Activated CD8-positive, alpha-beta memory T cell treated with anti-CD3 and anti-CD28 coated beads, Interleukin-2, amount 10 ng/mL, durations not matched to agents 7 days and 5 days (primary cell): ENCODE data around the gene TMEM54. TPM values are rescaled to one million over a fixed set of nuclear protein-coding genes. Genes with fewer than 3 reads are reported as not detected.
"Not testable (repeated sequence)": the region's sequence is repeated elsewhere in the genome, so short reads cannot be mapped to it uniquely, and the experiment has no call there.

Experiments
- ATAC-seq: fragments of 150-1000 bp; cut with Tn5 transposase; one replicate; pipeline ENCODE4 v1.10.0; 2021; ENCODE audit warnings: moderate library complexity
- CTCF ChIA-PET: fragments of 350-600 bp; sonication (Branson Sonifier 250); formaldehyde crosslinking; loops from one replicate; lab custom pipeline; 2021; ENCODE audit warnings: antibody characterized with exemption; lab: Charles Lee
- DNase-seq: peaks from one replicate; pipeline ENCODE4 v3.0.0-alpha.2; 2020
- H3K27ac Mint-ChIP-seq: one replicate; pipeline ENCODE4 v1.8.0; 2021; ENCODE audit warnings: mild to moderate bottlenecking, mixed read lengths
- H3K27me3 Mint-ChIP-seq: one replicate; pipeline ENCODE4 v1.8.0; 2021; ENCODE audit warnings: mixed read lengths
- H3K36me3 Mint-ChIP-seq: one replicate; pipeline ENCODE4 v1.8.0; 2021; ENCODE audit warnings: mild to moderate bottlenecking, mixed read lengths
- H3K4me1 Mint-ChIP-seq: one replicate; pipeline ENCODE4 v1.8.0; 2021; ENCODE audit warnings: mixed read lengths
- H3K4me3 Mint-ChIP-seq: one replicate; pipeline ENCODE4 v1.8.0; 2021; ENCODE audit warnings: mild to moderate bottlenecking, moderate library complexity, mixed read lengths
- H3K9me3 Mint-ChIP-seq: one replicate; pipeline ENCODE4 v1.8.0; 2022; ENCODE audit warnings: low read depth, mixed read lengths
- total RNA-seq, 2 experiments: library from RNA; stranded (reverse); gene quantifications; one replicate each; pipeline ENCODE4 v1.2.3, GENCODE V29; 2021

Gene TMEM54
- total RNA-seq, 2 experiments from 2014 or later: not detected

DNA sequence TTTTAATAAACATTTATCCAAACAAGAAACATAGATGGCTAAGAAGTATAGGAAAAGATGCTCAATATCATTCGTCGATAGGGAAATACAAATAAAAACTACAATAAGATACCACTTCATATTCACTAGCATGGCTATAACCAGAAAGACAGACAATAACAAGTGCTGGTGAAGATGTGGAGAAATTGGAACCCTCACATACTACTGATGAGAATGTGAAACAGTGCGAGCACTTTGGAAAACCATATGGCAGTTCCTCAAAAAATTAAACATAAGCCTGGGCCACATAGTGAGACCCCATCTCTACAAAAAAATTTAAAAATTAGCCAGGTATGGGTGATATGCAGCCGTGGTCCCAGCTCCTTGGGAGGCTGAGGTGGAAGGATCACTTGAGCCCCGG lies 9.1 kb upstream of the TMEM54 start:
- DNase-seq (no peak), ATAC-seq (no peak)
- Mint-ChIP-seq H3K27me3 (peaks cover 25% of the 10 kb centered on the region), H3K4me1 (no peaks in the 10 kb centered on the region), H3K4me3 (no peak overlapping the region), H3K27ac (no peak overlapping the region), H3K9me3 (no peaks in the 10 kb centered on the region), H3K36me3 (no peaks in the 10 kb centered on the region)
- CTCF ChIA-PET: interaction anchor here (0.8 to 3.1 kb wide), 3 partner anchors 17 to 34 kb away, joined by 3 to 12 read pairs (median 3); no protein-coding TSS in a partner anchor

GRCh38 chr1:32907435-32907834 lies 6.2 kb upstream of the TMEM54 start:
- no peak for ATAC-seq
- CTCF ChIA-PET: interaction anchor here (3.1 kb wide), 1 partner anchor 14 kb away, joined by 12 read pairs; no protein-coding TSS in a partner anchor
- no peaks in the 10 kb centered on the region for H3K9me3 Mint-ChIP-seq
- no peaks in the 10 kb centered on the region for H3K36me3 Mint-ChIP-seq
- H3K4me1 Mint-ChIP-seq: no peaks in the 10 kb centered on the region
- H3K27ac Mint-ChIP-seq: no peak overlapping the region
- no peak for DNase-seq
- H3K27me3 Mint-ChIP-seq: peaks cover 34% of the 10 kb centered on the region
- no peak overlapping the region for H3K4me3 Mint-ChIP-seq

DNA sequence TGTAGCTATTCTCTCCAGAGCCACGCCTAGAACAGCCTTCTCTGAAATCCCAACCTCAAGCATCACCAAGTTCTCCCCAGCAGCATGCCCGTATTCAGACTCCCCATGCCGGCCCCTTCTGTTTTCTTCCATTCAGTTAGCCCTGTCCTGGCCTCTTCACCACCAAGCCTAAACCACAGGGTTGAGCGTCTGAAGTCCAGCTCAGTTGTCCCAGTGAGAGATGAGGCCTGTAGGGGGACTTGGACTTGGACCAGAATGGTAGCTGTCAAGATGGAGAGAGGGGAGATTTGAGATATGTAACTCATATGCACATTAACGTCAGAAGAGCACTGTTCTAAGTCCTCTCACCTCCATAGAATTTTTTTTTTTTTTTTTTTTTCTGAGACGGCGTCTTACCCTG lies 5.5 kb upstream of the TMEM54 start:
- peaks cover 41% of the 10 kb centered on the region for H3K27me3 Mint-ChIP-seq
- ATAC-seq: no peak
- H3K27ac Mint-ChIP-seq: no peak overlapping the region
- DNase-seq: no peak
- H3K4me3 Mint-ChIP-seq: no peak overlapping the region
- H3K9me3 Mint-ChIP-seq: no peaks in the 10 kb centered on the region
- no peaks in the 10 kb centered on the region for H3K36me3 Mint-ChIP-seq
- peaks cover 3% of the 10 kb centered on the region for H3K4me1 Mint-ChIP-seq
- CTCF ChIA-PET: no interaction called here

GRCh38 chr1:32905588-32905987 lies 4.4 kb upstream of the TMEM54 start:
- H3K27ac Mint-ChIP-seq, ATAC-seq, H3K9me3 Mint-ChIP-seq, CTCF ChIA-PET, H3K4me1 Mint-ChIP-seq, DNase-seq, H3K36me3 Mint-ChIP-seq, H3K4me3 Mint-ChIP-seq: not testable (repeated sequence)
- H3K27me3 Mint-ChIP-seq: peaks cover 48% of the 10 kb centered on the region

DNA sequence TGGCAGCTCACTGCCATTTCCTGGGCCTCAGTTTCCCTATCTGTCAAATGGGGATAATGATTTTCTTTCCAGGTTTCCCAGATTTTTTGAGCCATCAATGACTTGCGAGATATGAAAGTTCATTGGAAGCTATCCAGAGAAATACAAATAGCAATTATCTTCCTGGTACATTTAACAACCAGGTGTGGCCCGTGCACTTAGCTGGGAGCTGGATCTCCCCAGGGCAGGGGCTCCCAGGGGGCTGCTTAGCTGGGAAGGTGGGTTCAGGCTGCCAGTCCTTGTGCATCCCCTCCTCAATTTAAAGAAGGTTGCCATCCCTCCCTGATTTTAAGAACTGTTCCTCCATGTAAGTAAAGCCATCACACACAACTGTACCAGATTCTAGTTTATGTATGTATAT lies 3.6 kb upstream of the TMEM54 start:
- Mint-ChIP-seq H3K4me3 (no peak overlapping the region), H3K4me1 (peaks cover 8% of the 10 kb centered on the region), H3K27ac (no peak overlapping the region), H3K27me3 (peaks cover 55% of the 10 kb centered on the region), H3K36me3 (no peaks in the 10 kb centered on the region), H3K9me3 (no peaks in the 10 kb centered on the region)
- no peak for ATAC-seq
- CTCF ChIA-PET: interaction anchor here (0.9 to 1.8 kb wide), 2 partner anchors 12 to 132 kb away, joined by 3 to 11 read pairs; no protein-coding TSS in a partner anchor
- DNase-seq: no peak

- no peak overlapping the region for H3K27ac Mint-ChIP-seq
- CTCF ChIA-PET: interaction anchor here (0.9 to 1.8 kb wide), 2 partner anchors 11 to 131 kb away, joined by 3 to 11 read pairs; no protein-coding TSS in a partner anchor
- no peaks in the 10 kb centered on the region for H3K9me3 Mint-ChIP-seq
- ATAC-seq (no peak), DNase-seq (no peak)
- H3K4me1 Mint-ChIP-seq: peaks cover 8% of the 10 kb centered on the region
- no peak overlapping the region for H3K4me3 Mint-ChIP-seq
- H3K27me3 Mint-ChIP-seq: peaks cover 57% of the 10 kb centered on the region
- H3K36me3 Mint-ChIP-seq: no peaks in the 10 kb centered on the region
Observed at GRCh38 chr1:32903991-32904785, 3.0 kb upstream of the TMEM54 start.

- DNase-seq: no peak
- Mint-ChIP-seq H3K4me1 (peaks cover 8% of the 10 kb centered on the region), H3K4me3 (no peak overlapping the region), H3K9me3 (no peaks in the 10 kb centered on the region), H3K27ac (no peak overlapping the region), H3K36me3 (no peaks in the 10 kb centered on the region), H3K27me3 (peaks cover 57% of the 10 kb centered on the region)
- CTCF ChIA-PET: interaction anchor here (0.6 kb wide), 1 partner anchor 176 kb away, joined by 3 read pairs; no protein-coding TSS in a partner anchor
- ATAC-seq: no peak
Observed at GRCh38 chr1:32902535-32902920, 1.3 kb upstream of the TMEM54 start.

- Mint-ChIP-seq H3K4me3 (peak overlapping the region; percentile 39), H3K27ac (no peak overlapping the region), H3K36me3 (no peaks in the 10 kb centered on the region), H3K9me3 (no peaks in the 10 kb centered on the region), H3K4me1 (peaks cover 8% of the 10 kb centered on the region), H3K27me3 (peaks cover 62% of the 10 kb centered on the region)
- CTCF ChIA-PET: interaction anchor here (0.6 kb wide), 1 partner anchor 176 kb away, joined by 3 read pairs; no protein-coding TSS in a partner anchor
- DNase-seq (no peak), ATAC-seq (no peak)
Observed at GRCh38 chr1:32901823-32902534, 790 bp upstream of the TMEM54 start.

- ATAC-seq: no peak
- Mint-ChIP-seq H3K27ac (no peak overlapping the region), H3K4me3 (peak overlapping the region; percentile 12), H3K27me3 (peaks cover 70% of the 10 kb centered on the region), H3K9me3 (no peaks in the 10 kb centered on the region), H3K36me3 (no peaks in the 10 kb centered on the region), H3K4me1 (peaks cover 8% of the 10 kb centered on the region)
- CTCF ChIA-PET: no interaction called here
- DNase-seq: no peak
Observed at GRCh38 chr1:32900371-32900955, 726 bp downstream of the TMEM54 start.

- no peak overlapping the region for H3K27ac Mint-ChIP-seq
- H3K4me3 Mint-ChIP-seq: no peak overlapping the region
- ATAC-seq (no peak), DNase-seq (no peak)
- H3K9me3 Mint-ChIP-seq: no peaks in the 10 kb centered on the region
- CTCF ChIA-PET: interaction anchor here (0.7 kb wide), 1 partner anchor 38 kb away, joined by 3 read pairs; no protein-coding TSS in a partner anchor
- peaks cover 8% of the 10 kb centered on the region for H3K4me1 Mint-ChIP-seq
- peaks cover 67% of the 10 kb centered on the region for H3K27me3 Mint-ChIP-seq
- no peaks in the 10 kb centered on the region for H3K36me3 Mint-ChIP-seq
Observed at GRCh38 chr1:32899586-32900296, 1.4 kb downstream of the TMEM54 start.

GRCh38 chr1:32898958-32899357 lies 2.2 kb downstream of the TMEM54 start:
- no peak for ATAC-seq
- H3K4me1 Mint-ChIP-seq: peaks cover 8% of the 10 kb centered on the region
- no peaks in the 10 kb centered on the region for H3K9me3 Mint-ChIP-seq
- H3K36me3 Mint-ChIP-seq: no peaks in the 10 kb centered on the region
- peaks cover 62% of the 10 kb centered on the region for H3K27me3 Mint-ChIP-seq
- DNase-seq: no peak
- no peak overlapping the region for H3K4me3 Mint-ChIP-seq
- CTCF ChIA-PET: interaction anchor here (0.7 kb wide), 1 partner anchor 38 kb away, joined by 3 read pairs; no protein-coding TSS in a partner anchor
- H3K27ac Mint-ChIP-seq: no peak overlapping the region

GRCh38 chr1:32898056-32898455 lies 3.1 kb downstream of the TMEM54 start:
- peaks cover 8% of the 10 kb centered on the region for H3K4me1 Mint-ChIP-seq
- no peak for ATAC-seq
- H3K4me3 Mint-ChIP-seq: no peak overlapping the region

More at GRCh38 chr1:32898056-32898455, 3.1 kb downstream of the TMEM54 start:
- Mint-ChIP-seq H3K27me3 (peaks cover 61% of the 10 kb centered on the region), H3K27ac (no peak overlapping the region), H3K36me3 (no peaks in the 10 kb centered on the region), H3K9me3 (no peaks in the 10 kb centered on the region)
- DNase-seq: no peak
- CTCF ChIA-PET: interaction anchor here (1.3 to 1.4 kb wide), 2 partner anchors 127 to 186 kb away, joined by 3 to 4 read pairs; no protein-coding TSS in a partner anchor
